GM12874 (cell line): ENCODE measurements around the gene PARP6.

Source experiments
- CTCF ChIP-seq: IDR thresholded peaks from 2 replicates; pipeline ENCODE4 v1.5.1; 2011; ENCODE audit warnings: low read depth, mild to moderate bottlenecking, control low read depth, low read length, moderate library complexity; ENCODE audit not compliant: insufficient read depth

The PARP6 gene

GRCh38 chr15:72285927-72286516 is 13.7 kb upstream of the PARP6 start:
- peak; percentile 44 for TF ChIP-seq CTCF

DNA sequence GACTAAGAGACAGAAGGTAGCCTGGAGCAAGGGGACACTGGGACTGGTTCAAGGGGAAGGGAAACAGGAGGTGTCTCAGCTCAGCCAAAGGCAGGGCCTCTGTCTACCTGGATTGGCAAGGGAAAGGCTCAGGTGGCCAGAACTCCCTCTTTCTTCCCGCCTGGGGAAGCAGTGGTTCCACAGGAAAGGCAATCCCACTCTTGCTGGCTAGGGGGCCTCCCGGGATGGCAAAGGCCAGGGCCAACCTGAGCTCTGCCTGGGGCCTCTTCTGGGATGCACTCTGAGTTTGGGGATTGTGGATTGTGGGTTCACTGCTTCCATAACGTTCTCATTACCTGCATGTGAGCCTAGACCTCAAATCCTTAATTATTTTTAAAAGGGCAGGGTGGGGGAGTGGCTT is 13.0 kb upstream of the PARP6 start:
- TF ChIP-seq CTCF = no peak

- no peak for TF ChIP-seq CTCF
These were observed 12.4 kb upstream of the PARP6 start for GRCh38 chr15:72284781-72285180.

DNA sequence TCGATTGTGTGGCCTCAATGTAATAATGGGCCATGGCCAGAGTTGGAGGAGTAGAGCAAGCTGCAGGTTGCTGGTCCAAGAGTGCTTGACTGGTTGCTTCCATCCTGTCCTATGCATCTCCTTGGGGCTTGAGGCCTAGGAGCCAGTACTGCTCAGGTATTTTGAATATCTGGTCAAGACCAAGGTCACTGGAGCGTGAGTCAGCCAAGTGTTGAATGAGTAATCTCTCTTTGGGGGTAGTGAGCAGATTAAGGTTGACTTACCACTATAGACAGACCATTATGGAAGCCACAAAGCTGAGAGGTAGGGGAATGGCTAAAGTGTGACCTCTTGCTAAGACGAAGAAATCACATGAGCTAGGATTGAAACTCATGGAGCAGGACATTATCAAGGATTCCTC is 9.4 kb upstream of the PARP6 start:
- no peak for TF ChIP-seq CTCF

DNA sequence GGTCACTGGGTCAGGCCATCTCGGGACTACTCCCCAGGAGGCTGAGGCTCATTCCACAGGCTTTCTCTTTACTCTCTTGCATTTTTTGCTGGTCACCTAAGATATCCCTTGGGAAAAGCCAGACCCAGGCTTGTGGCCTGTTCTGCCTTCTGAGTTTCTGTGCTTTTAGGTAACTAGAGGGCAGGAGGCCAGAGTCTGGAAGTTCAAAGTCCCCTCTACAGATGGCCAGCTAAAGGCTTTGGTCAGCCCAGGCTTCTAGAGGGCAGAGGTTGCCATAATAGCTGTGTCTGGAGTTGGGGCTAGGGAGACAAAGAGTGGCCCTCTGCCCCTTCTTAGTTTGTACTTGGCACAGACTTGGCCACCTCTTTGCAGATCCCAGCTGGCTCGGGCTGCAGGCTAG is 8.4 kb upstream of the PARP6 start:
- no peak for TF ChIP-seq CTCF

DNA sequence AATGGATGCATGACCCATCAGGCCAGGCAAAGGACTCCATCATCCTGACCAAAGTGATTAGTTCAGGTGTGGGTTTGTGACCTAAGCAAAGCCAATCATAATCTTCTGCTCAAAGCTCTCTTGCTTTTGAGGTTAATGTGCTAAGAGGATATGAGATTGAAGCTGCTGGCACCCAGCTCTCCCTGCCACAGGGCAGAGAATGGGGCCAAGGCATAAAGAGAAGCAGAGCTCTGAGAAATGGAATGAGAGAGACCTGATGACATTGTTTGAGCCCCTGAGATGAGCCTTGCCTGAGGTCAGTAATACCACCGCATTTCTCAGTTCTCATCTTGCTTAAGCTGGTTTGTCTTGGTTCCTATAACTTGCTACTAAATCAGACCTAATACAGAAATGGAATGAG is 6.4 kb upstream of the PARP6 start:
- TF ChIP-seq CTCF = no peak

GRCh38 chr15:72276326-72276700 is 4.0 kb upstream of the PARP6 start:
- no peak for TF ChIP-seq CTCF

GRCh38 chr15:72272997-72273352 is 621 bp upstream of the PARP6 start:
- TF ChIP-seq CTCF = no peak
